Fibroblast of pulmonary artery (primary cell): Measurements from ENCODE around the gene METRN.
"Not testable (repeated sequence)": the region's sequence is repeated elsewhere in the genome, so short reads cannot be mapped to it uniquely, and the experiment has no call there.

Experiments
- DNase-seq: peaks from one replicate; pipeline ENCODE4 v3.0.0-alpha.2; 2010; ENCODE audit warnings: low read depth
- H3K4me3 ChIP-seq: replicated peaks from 2 replicates; pipeline ENCODE4 v1.5.1; 2011; ENCODE audit warnings: low read depth, mild to moderate bottlenecking, control low read depth, low read length, moderate library complexity
- CTCF ChIP-seq: IDR thresholded peaks from 2 replicates; pipeline ENCODE4 v1.5.1; 2011; ENCODE audit warnings: mild to moderate bottlenecking, control low read depth, low read length, inconsistent platforms; ENCODE audit errors: missing control alignments

Gene METRN

GRCh38 chr16:686459-687260, 28.3 kb upstream of the METRN start:
- no peak for DNase-seq
- no peak for TF ChIP-seq CTCF
- no peak overlapping the region for H3K4me3 ChIP-seq

- TF ChIP-seq CTCF: no peak
- no peak for DNase-seq
- H3K4me3 ChIP-seq: no peak overlapping the region
Observed at GRCh38 chr16:687499-687898, 27.4 kb upstream of the METRN start.

GRCh38 chr16:689175-689897, 25.6 kb upstream of the METRN start:
- no peak for TF ChIP-seq CTCF
- peak overlapping the region; percentile 87 for H3K4me3 ChIP-seq
- DNase-seq: no peak

- not testable (repeated sequence) for DNase-seq, H3K4me3 ChIP-seq
Observed at GRCh38 chr16:691242-691641, 23.7 kb upstream of the METRN start.

GRCh38 chr16:692356-693108, 22.4 kb upstream of the METRN start:
- DNase-seq: no peak
- H3K4me3 ChIP-seq: no peak overlapping the region
- TF ChIP-seq CTCF: no peak

GRCh38 chr16:693364-693763, 21.6 kb upstream of the METRN start:
- DNase-seq: no peak
- no peak overlapping the region for H3K4me3 ChIP-seq
- TF ChIP-seq CTCF: no peak

GRCh38 chr16:693766-694165, 21.2 kb upstream of the METRN start:
- no peak overlapping the region for H3K4me3 ChIP-seq
- no peak for TF ChIP-seq CTCF
- no peak for DNase-seq
